Ishikawa (cell line): ENCODE measurements around the gene TMEM132D.

Source experiments
- CEBPB ChIP-seq: IDR thresholded peaks from 2 replicates; pipeline ENCODE4 v1.6.1; 2012
- CREB1 ChIP-seq: IDR thresholded peaks from 2 replicates; pipeline ENCODE4 v1.6.1; 2012; ENCODE audit warnings: low read depth
- EGR1 ChIP-seq: IDR thresholded peaks from 2 replicates; pipeline ENCODE4 v1.6.1; 2012
- EP300 ChIP-seq: IDR thresholded peaks from 2 replicates; pipeline ENCODE4 v1.6.1; 2012; ENCODE audit warnings: borderline replicate concordance
- FOXM1 ChIP-seq: IDR thresholded peaks from 2 replicates; pipeline ENCODE4 v1.6.1; 2012; ENCODE audit warnings: low read depth, borderline replicate concordance
- NFIC ChIP-seq: IDR thresholded peaks from 2 replicates; pipeline ENCODE4 v1.6.1; 2012
- RAD21 ChIP-seq: IDR thresholded peaks from 2 replicates; pipeline ENCODE4 v1.6.1; 2012; ENCODE audit warnings: low read depth
- REST ChIP-seq: IDR thresholded peaks from 2 replicates; pipeline ENCODE4 v1.6.1; 2012; ENCODE audit warnings: low read depth, mild to moderate bottlenecking
- TAF1 ChIP-seq: IDR thresholded peaks from 2 replicates; pipeline ENCODE4 v1.6.1; 2012; ENCODE audit warnings: low read depth, mild to moderate bottlenecking
- TCF12 ChIP-seq: IDR thresholded peaks from 2 replicates; pipeline ENCODE4 v1.6.1; 2012; ENCODE audit warnings: low read depth
- TEAD4 ChIP-seq: IDR thresholded peaks from 2 replicates; pipeline ENCODE4 v1.6.1; 2012
- USF1 ChIP-seq: IDR thresholded peaks from 2 replicates; pipeline ENCODE4 v1.6.1; 2012
- YY1 ChIP-seq: IDR thresholded peaks from 2 replicates; pipeline ENCODE4 v1.6.1; 2012; ENCODE audit warnings: low read depth
- ZBTB7A ChIP-seq: IDR thresholded peaks from 2 replicates; pipeline ENCODE4 v1.6.1; 2012; ENCODE audit warnings: low read depth
- TF ChIP-seq, protein P1 (sequence below): IDR thresholded peaks from 2 replicates; pipeline ENCODE4 v1.6.1; 2012

TMEM132D gene

DNA sequence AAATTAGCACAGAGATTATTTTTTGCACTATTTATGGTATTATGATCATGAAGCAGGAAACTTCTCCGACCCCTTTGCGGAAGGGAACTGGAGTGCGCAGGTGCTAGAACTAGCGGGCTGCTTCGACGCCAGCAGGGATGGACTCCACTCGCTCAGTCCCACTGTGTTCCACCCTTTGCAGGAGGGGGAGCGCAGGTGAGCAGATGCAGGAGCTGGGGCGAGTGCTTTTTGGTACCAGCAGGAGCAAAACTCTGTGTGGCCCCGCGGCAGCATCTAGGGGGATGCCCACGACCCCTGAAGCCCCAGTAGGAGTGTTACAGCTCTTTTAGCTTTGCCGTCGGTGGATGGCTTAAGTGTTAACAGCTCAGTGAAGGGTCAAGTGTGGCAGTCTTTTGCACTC lies 113.9 kb downstream of the TMEM132D start:
- TF ChIP-seq YY1 (no peak), EGR1 (no peak), TCF12 (no peak)

- no peak for TF ChIP-seq ZBTB7A
- TF ChIP-seq RAD21: no peak
- no peak for TF ChIP-seq TCF12
- TF ChIP-seq USF1: no peak
- no peak for TF ChIP-seq FOXM1
Observed at GRCh38 chr12:129788506-129789084, 115.2 kb downstream of the TMEM132D start.

DNA sequence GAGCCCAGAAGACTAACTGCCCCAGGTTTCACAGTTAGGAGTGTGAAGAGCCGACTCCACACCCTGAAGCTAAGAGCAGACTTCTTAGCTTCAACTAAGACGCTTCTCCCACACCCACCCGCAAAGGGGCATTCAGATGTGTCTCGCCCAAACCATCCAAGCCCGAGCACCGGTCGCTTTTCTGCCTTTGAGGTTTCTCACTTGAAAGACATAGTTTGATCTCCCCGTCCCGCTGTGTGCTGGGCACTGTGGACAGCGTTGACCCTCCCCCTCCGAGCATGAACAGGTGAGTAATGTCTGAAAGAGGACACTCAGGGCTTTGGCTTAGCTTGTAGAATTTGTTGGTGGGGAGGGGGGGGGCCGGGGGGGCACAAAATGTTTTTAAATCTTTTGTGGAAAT lies 123.8 kb downstream of the TMEM132D start:
- no peak for TF ChIP-seq CREB1
- no peak for TF ChIP-seq FOXM1
- no peak for TF ChIP-seq RAD21
- no peak for TF ChIP-seq CEBPB
- TF ChIP-seq EP300: no peak
- TF ChIP-seq REST: no peak
- no peak for TF ChIP-seq NFIC
- no peak for TF ChIP-seq TCF12
- TF ChIP-seq USF1: no peak
- no peak for TF ChIP-seq TEAD4
- TF ChIP-seq TAF1: no peak
- TF ChIP-seq ZBTB7A: no peak
- TF ChIP-seq YY1: no peak

DNA sequence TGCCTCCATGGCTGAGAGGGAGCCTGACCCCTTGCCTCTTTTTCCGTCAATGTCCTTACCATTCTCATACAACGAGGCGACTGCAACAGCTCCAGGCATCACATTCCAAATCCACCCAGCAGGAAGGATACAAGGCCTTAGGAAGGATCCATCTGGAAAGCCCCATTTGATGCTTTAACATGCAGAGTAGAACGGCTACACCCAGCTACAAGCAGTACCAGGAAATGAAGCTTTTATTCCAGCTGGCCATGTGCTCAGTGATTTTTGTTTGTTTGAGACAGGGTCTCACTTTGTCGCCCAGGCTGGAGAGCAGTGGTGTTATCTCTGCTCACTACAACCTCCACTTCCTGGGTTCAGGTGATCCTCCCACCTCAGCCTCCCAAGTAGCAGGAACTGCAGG lies 124.8 kb downstream of the TMEM132D start:
- TF ChIP-seq YY1 (no peak), EGR1 (no peak), CEBPB (no peak), FOXM1 (no peak), RAD21 (no peak), USF1 (no peak), TEAD4 (no peak), ZBTB7A (no peak), TAF1 (no peak), NFIC (no peak), CREB1 (no peak), EP300 (no peak)

- TF ChIP-seq CREB1: no peak
- TF ChIP-seq TEAD4: no peak
Observed at GRCh38 chr12:129776977-129777667, 126.7 kb downstream of the TMEM132D start.

DNA sequence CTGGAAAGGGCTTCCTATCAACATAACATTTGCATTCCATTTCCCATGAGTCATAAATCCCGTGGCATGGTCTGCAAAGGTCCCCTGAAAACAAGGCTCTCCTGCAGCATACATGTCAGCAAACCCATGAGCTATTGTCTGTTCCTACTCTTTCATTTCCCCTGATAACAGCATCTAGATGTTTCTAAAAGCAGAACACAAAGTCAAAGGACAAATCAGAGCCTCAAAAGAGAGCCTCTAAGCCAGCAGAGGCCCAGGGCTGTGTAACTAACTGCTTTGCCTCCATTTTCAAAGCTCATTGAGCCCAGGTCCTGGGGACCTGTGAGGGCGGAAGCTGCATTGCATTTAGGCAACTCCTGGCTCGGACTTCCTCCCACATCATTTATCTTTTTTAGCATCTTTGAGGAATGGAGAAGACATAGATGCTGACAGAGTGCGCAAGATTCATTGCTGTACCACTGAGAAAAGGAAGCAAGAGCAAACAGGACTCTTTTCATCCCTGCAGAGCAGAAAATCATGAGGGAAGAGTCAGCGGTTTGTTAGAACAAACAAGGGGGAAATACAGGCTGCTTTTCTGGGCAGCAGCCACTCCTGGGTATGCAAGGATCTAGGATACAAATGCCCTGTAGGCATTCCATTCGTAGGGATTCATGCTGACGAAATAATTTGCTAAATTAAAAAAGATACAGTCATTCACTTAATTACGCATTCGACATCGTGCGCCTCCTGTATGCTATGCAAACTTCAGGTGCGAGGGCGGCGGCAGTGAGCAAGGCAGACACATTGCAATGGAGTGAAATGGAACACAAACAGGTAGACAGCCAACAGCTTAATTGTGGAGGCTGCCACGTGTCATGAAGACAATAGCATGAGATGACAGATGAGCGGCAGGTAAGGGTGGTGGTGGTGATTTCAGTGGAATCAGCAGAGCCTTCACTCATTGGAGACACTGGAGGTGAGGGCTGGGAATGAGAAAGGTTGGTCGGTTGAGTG lies 131.0 kb downstream of the TMEM132D start:
- no peak for TF ChIP-seq EP300
- no peak for TF ChIP-seq CREB1
- TF ChIP-seq RAD21: no peak
- TF ChIP-seq, protein P1, sequence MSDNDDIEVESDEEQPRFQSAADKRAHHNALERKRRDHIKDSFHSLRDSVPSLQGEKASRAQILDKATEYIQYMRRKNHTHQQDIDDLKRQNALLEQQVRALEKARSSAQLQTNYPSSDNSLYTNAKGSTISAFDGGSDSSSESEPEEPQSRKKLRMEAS: no peak
- no peak for TF ChIP-seq NFIC
- no peak for TF ChIP-seq YY1
- no peak for TF ChIP-seq FOXM1
- no peak for TF ChIP-seq TEAD4
- no peak for TF ChIP-seq ZBTB7A
- TF ChIP-seq CEBPB: no peak
- TF ChIP-seq TAF1: no peak

DNA sequence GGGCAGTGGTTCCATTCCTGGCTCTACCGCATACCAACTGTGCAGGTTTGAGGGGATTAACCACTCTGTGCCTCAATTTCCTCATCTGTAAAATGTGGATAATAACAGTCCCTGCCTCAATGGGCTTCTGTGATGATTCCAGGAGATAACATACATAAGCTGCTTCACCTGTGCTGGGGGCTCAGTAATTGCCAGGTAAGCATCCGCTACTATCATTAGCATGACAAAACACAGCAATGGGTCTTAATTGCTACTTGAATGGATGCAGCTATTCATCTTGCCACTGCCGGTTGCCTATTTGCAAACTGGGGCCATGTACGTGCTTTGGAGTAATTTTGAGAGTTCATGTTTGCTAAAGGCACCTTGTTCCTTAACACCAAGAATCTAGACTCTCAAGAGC lies 132.6 kb downstream of the TMEM132D start:
- no peak for TF ChIP-seq RAD21
- no peak for TF ChIP-seq EGR1
